Ishikawa (cell line): Measurements from ENCODE around the gene PTPRS.

Source experiments
- CEBPB ChIP-seq: IDR thresholded peaks from 2 replicates; pipeline ENCODE4 v1.6.1; 2012
- EP300 ChIP-seq: IDR thresholded peaks from 2 replicates; pipeline ENCODE4 v1.6.1; 2012; ENCODE audit warnings: borderline replicate concordance
- MAX ChIP-seq: IDR thresholded peaks from 2 replicates; pipeline ENCODE4 v1.6.1; 2012
- RAD21 ChIP-seq: IDR thresholded peaks from 2 replicates; pipeline ENCODE4 v1.6.1; 2012; ENCODE audit warnings: low read depth
- TAF1 ChIP-seq: IDR thresholded peaks from 2 replicates; pipeline ENCODE4 v1.6.1; 2012; ENCODE audit warnings: low read depth, mild to moderate bottlenecking
- TCF12 ChIP-seq: IDR thresholded peaks from 2 replicates; pipeline ENCODE4 v1.6.1; 2012; ENCODE audit warnings: low read depth

GRCh38 chr19:5323475-5323811, 17.2 kb downstream of the PTPRS start:
- TF ChIP-seq TAF1 (no peak), MAX (no peak), CEBPB (no peak), RAD21 (no peak), EP300 (no peak), TCF12 (no peak)
